NK-92 treated with Interleukin-12 subunit alpha and Interleukin-12 subunit beta, amount 100 ng/mL, for 24 hours (cell line): ENCODE measurements around the gene GMDS.

Source experiments
- DNase-seq: peaks from one replicate; lab custom pipeline; 2025; lab: John Stamatoyannopoulos, UW

The GMDS gene

DNA sequence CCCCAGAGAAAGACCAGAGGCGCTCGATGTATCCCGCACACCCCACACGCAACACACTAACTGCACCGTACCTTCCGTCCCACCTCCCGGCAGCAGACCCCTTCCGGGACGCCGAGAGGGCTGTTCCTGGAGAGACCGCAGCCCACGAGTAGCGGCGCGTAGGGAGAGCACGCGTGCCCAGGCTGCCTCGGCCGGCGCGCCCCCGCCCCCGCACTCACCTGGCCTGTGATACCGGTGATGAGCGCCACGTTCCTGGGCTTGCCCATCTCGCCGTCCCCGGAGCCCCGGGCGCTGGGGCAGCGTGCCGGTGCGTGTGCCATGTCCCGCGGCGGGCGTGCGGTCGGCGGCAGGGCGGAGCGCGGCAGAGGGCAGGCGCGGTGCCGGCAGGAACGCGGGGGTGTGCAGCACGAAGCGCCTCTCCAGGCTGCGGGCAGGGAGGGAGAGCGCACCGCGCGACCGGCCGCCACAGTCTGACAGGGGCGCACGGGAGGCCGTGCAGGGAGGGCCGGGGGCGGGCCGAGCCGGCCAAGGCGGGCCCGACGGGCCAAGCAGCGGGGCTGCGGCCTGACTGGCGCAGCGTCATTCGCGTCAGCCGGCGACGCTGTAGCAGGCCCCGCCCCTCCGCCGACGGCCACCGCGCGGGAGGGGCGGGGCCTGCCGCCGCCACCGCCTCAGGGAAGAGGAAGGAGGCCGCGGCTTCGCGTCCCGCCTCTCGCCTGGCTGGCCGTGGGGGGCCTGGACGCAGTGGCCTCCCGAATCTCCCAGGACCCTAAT is at the start of gene GMDS:
GMDS (minus strand) TSS at position 503 of the 774 bp plus-strand sequence.
- DNase-seq, result peak; percentile 76

- DNase-seq, result no peak
These were observed 40.1 kb upstream of the GMDS start for GRCh38 chr6:2285510-2285909.

DNA sequence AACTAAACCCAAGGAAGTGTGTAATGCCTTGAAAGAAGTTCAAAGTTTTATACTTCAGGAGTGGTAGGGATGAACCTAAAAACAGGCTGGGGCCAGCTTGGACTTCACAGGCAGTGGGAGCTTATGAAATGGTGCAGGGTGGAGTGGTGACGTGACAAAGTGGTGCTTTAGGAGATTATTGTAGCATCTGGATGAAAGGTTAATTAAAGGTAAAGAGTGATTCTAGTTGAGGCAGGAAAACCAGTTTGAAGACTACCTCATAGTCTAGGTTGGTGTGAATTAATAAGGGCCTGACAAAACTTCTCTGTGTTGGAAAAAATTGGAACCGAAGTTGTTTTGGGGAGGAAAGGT is 30.5 kb upstream of the GMDS start:
- DNase-seq, result no peak

DNA sequence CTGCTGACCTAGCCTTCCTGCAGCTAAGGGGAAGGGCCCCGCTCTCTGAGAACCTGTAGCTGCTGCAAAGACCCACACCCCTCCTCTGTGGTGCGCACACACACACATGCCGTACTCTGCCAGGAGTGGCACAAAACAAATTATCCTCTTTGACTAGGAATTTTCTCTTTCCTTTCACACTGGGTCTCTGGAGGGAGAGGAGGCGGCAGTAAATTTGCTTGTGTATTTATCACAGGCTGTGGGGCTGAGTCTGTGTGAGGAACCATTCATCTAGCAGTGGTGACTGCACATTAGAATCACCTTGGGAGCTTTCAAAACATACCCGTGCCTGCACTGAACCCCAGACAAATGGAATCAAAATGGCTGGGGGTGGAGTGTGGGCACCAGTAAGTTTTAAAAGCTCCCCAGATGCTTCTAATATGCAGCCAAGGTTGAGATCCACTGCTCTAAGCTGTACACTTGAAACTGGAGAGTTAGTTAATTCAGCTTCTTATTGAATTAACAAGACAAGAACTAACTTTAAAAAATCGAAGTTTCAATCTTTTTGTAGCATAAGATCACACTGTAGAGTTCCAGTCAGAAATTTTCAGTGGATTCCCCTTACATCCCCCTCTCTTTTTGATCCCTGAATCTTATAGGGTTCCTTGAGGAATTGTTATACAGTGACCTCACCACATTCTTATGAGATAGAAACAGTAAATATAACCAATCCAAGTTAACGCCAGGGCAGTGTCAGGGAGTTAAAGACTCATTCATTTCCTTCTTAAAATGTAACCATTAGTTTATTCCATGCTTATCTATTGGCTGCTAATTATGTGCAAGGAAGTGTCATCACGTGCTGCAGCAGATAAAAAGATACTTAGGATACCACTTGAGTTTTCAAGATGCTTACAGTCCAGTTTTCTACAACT is 29.8 kb upstream of the GMDS start:
- no peak for DNase-seq

DNA sequence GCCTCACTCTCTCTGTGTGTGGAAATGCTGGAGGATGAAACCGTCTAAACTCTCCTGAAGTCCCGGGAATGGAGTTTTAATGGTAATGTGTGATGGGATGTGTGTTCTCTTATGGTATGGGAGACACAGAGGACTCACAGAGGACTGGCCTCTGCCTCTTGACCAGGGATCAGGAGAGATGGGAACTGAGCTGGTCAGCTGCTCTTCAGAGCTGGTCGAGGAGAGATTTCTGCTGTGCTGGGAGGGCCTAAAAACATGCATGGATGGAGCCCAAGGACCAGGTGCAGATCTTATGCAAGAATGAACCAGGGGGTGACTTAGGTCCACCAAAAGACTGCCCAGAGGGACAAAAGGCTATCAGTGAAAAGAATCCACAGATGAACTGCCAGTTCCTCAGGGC is 27.3 kb upstream of the GMDS start:
- no peak for DNase-seq

DNA sequence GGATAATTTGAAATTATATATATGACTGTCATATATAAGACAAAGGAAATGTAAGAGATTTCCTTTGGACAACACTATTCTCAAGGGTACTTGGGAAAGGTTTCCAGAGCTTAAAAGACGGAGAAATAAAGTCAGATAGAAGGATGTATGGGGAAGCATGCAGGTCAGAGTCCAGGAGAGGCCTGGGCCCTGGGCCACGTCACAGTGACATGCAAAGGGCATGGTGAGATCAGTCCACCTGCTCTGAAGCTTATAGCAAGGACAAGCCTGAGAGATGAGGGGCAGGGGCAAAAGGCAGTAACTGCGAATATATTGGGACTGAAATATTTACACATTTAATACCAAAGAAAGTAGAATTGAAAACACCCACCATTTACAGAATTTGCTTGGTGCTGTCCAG is 24.6 kb upstream of the GMDS start:
- DNase-seq, result no peak

DNA sequence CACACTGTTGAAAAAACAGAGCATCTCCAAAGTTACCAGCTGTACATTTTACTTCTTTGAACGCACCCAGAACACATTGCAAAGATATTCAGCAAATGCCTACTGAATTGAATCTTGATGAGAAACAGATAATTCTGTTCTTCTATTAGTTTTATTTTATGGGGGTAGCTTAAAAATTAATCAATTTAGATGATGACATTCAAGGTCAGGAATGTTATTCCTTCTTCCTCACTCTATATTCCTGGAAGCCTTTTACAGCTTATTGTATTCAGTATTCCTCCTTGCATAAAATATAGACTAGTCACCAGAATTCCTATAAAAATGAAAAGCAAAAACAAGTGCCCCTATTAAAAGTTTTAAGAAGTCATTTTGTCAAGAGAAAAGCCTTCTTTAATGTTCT is 21.4 kb upstream of the GMDS start:
- DNase-seq, result no peak

DNA sequence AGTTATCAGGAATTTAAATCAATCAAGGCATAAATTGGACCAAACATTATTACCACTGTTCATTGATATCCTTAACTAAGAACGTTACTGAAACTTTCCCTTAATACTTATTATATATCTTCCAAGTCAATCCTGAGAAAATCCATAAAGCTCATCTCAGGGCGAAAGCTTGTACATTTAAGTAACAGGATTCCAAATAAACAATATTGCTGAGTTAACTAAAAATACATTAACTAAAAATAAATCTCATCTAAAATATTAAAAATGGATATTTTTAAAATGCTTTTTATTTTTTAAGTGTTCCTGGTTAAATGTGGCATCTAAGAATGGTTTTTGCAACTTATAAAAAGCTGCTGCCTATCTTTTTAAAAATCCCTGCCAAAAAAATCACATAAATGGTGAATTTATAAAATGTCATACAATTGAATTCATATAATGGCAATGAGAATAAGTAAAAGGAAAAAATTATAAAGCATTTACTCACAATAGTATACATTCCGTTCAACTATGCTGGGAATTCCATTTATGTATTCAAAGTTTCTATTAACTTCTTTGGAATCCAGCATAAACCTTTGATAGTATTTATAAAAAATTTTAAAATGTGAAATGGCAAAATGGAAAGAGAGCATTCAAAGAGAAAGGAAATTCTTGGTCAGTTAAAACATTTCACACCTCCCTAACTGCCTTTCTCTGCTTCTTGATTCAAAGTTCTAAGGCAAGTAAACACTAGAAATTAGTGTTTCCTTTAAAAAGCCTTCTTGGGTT is 20.8 kb upstream of the GMDS start:
- no peak for DNase-seq

DNA sequence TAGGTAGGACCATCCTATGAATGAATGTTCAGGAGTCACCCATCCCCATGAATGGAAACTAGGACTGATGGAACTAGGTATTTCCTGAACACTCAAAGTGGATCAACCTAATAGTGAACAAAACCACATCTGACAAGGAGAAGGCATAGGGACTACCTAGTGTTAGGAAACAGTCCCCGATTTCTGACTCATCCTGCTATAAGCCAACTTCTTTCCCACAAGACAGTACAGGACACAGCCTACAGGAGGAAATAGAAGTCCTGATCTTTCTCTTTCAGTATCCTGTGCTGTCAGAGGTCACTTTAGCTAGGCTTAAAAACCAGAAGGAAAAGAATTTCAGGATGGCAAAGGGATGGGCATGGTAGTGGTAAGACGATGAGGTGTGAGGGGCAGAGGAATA is 19.5 kb upstream of the GMDS start:
- no peak for DNase-seq

DNA sequence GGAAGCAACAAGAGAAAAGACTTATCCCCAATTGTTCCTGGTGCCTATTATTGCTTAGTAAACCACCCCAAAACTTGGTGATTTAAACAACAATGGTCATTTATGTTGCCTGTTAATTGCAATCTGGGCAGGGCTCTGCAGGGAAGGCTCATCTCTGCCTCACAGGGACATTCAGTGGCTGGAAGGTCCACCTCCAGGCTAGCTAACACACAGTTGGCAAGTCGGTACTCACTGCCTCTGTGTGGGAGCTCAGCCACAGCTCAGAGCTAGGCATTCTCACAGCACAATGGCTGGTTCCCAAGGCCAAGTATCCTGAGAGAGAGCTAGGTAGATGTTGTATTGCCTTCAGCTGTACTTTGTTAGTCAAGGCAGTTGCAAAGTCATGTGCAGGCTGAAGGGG is 18.5 kb upstream of the GMDS start:
- no peak for DNase-seq

DNA sequence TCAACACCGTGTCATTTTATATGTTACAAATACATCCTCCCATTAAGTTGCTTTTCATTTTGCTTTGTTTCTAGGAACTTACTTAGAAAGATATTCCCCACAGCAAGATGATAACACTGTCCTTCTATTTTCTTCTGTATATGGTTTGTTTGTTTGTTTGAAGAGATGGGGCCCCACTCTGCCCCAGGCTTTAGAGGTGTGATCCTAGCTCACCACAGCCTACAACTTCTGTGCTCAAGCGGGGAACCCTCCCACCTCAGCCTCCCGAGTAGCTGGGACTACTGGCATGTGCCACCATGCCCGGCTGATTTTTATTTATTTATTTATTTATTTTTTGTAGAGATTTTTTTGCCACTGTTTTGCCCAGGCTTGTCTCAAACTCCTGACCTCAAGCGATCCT is 14.2 kb upstream of the GMDS start:
- no peak for DNase-seq

DNA sequence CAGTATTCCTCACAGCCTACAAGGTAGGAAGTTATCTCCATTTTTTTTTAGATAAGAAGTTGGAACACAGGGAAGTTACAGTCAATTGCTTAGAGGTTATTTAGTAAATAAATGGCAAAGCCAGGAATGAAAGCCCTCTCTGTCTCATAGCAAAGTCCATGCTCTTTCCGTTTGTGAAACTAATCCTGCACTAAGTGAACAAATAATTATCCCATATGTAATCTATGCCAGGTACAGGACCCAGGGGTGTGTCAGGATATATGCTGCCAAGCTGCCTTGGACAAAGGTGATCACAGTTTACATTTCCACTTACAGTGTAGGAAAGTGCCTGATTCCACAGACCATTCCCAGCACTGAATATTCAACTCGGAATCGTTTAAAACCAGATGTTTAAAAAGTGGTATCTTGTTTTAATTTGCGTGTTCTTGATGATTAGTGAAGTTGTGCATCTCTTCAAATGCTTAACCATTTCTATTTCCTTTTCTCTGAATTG is 13.6 kb upstream of the GMDS start:
- no peak for DNase-seq

DNA sequence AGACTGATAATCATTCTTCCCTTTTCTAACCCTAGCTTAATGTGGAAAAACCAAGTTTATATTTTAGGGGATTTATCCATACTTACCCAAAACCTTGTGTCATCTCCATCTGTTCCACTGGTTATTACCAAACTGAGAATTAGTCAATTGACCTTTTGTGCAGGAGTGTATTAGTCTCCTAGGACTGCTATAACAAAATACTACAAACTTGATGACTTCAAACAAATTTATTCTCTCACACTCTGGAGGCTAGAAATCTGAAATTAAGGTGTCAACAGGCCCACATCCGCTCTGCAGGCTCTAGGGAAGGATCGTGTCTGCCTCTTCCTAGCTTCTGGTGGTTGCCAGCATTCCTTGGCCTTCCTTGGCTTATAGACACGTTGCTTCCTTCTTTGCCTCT is 12.7 kb upstream of the GMDS start:
- no peak for DNase-seq

GRCh38 chr6:2257363-2257762 is 12.0 kb upstream of the GMDS start:
- no peak for DNase-seq

GRCh38 chr6:2254747-2255146 is 9.3 kb upstream of the GMDS start:
- no peak for DNase-seq

- DNase-seq, result no peak
These were observed 3.7 kb upstream of the GMDS start for GRCh38 chr6:2249126-2249525.

GRCh38 chr6:2247664-2248063 is 2.3 kb upstream of the GMDS start:
- no peak for DNase-seq

GRCh38 chr6:2245877-2246863 is 765 bp upstream of the GMDS start:
- peak; percentile 22 for DNase-seq

DNA sequence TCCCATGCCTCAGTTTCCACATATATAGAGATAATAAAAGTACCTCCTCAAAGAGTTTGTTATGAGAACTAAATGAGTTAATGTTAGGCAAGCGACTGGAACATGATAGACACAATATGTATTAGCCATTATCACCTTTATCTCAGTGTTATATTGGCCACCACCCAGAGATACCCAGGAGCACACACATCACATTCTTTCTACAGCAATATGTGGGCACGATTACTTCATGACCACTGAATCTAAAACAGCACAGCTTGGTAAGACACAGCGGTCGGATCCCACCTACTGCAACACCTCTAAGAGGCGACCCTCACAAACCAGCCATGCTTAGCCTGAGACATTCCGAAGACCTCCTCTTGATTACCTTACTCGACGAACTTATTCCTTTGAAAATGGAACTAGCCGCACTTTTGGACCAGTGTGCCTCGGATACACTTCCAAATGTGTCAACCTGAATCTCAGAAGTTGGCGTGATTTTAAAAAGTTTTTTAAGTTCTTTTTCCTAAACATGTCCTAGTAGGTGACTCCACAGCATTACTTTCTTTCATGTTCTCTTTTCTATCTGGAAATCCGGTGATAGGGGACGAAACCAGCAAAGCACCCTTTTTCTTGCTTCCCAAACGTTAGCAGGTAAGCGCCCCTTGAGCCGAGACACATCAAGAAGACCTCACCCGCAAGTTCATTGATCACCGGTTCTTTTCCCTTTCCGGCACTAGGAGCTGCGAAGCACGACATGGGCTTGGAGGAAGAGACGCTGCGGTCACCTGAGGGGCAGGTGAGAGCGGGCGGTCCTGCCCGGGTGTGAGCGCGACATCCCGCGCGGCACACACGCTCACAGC is 923 bp downstream of the GMDS start:
- no peak for DNase-seq

DNA sequence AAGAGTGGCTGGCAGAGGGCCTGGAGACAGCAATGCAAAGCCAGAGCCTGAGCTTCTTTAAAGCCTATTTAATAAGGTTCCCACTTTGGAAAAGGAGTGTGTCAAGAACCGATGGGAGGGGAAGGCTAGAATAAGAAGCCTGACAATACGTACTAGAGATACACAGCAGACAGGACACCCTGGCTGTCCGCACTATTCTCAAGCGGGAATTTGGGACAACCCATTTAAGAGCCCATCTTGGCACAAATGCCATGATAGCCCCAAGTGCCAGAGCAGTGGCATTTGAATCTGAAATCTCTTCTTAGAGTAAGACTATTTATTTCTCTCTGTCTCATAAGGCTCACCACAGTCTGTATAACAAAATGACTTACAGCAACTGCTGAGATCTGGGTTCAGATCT is 3.1 kb downstream of the GMDS start:
- no peak for DNase-seq
